ENCODE results near the gene JSRP1.

DNA sequence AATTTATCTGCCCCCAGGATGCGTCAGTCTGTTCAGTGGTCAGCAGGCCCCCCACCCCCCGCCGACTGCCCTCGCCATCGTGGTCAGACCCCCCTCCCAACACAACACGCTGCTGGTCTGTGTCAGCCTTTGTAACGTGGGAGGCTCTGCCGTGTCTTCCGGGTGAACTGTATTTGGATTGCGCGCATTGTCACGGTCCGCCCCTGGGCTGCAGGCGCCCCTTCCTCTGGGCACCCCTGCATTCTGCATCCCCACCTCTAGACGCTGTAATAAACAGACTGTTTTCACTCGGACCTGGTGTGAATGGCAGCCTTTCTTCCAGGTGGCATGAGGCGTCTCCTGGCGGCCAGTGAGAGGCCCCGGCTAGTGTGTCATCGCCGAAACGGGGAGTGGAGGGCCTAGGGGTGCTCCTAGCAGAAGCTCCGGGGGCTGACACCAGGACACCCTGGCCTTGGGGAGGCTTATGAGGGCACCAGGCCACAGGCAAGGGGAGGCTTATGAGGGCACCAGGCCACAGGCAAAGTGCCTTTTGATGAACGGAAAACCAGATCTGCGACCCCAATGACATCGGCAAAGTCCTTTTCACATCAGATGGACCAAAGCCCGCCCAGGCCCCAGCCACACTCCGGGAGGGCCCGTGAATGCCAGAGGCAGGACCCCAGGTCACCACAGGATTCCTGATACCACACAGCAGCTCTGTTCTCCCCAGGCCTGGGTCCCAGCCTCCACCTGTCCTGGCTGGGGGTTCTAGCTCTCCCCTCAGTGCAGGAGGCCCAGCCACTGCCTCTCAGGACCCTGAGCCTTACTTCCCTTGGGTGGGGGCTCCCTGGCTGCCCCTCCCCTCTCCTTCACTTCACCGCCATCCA lies 23.7 kb downstream of the JSRP1 start:
- TF ChIP-seq NFIC (IDR thresholded peaks at IDR 0.05) = no peak
- TF ChIP-seq, protein P1, sequence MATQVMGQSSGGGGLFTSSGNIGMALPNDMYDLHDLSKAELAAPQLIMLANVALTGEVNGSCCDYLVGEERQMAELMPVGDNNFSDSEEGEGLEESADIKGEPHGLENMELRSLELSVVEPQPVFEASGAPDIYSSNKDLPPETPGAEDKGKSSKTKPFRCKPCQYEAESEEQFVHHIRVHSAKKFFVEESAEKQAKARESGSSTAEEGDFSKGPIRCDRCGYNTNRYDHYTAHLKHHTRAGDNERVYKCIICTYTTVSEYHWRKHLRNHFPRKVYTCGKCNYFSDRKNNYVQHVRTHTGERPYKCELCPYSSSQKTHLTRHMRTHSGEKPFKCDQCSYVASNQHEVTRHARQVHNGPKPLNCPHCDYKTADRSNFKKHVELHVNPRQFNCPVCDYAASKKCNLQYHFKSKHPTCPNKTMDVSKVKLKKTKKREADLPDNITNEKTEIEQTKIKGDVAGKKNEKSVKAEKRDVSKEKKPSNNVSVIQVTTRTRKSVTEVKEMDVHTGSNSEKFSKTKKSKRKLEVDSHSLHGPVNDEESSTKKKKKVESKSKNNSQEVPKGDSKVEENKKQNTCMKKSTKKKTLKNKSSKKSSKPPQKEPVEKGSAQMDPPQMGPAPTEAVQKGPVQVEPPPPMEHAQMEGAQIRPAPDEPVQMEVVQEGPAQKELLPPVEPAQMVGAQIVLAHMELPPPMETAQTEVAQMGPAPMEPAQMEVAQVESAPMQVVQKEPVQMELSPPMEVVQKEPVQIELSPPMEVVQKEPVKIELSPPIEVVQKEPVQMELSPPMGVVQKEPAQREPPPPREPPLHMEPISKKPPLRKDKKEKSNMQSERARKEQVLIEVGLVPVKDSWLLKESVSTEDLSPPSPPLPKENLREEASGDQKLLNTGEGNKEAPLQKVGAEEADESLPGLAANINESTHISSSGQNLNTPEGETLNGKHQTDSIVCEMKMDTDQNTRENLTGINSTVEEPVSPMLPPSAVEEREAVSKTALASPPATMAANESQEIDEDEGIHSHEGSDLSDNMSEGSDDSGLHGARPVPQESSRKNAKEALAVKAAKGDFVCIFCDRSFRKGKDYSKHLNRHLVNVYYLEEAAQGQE (IDR thresholded peaks at IDR 0.05; ENCODE audit: low read depth) = no peak
- no peak for TF ChIP-seq YY1 (IDR thresholded peaks at IDR 0.05; ENCODE audit: low read depth)
- TF ChIP-seq EGR1 (IDR thresholded peaks at IDR 0.05) = no peak
- no peak for TF ChIP-seq FOXM1 (IDR thresholded peaks at IDR 0.05; ENCODE audit: borderline replicate concordance, low read depth)
- no peak for TF ChIP-seq TCF12 (IDR thresholded peaks at IDR 0.05; ENCODE audit: low read depth)

Data from Ishikawa (cell line).